GM08714 (cell line): ENCODE results near the gene OPRL1.
A peak's percentile ranks its signal among the peaks of the same experiment; 100 is the strongest.

Source experiments
- H3K4me3 ChIP-seq: fragments of 200-500 bp; sonication (Bioruptor generic); 2 replicates; pipeline ENCODE4 v1.5.1; 2014; ENCODE audit warnings: mild to moderate bottlenecking, low read length, inconsistent platforms
- ZNF274 ChIP-seq: IDR thresholded peaks from 2 replicates; pipeline ENCODE4 v1.6.1; 2012; ENCODE audit warnings: mild to moderate bottlenecking, low read depth, low read length

Gene OPRL1

DNA sequence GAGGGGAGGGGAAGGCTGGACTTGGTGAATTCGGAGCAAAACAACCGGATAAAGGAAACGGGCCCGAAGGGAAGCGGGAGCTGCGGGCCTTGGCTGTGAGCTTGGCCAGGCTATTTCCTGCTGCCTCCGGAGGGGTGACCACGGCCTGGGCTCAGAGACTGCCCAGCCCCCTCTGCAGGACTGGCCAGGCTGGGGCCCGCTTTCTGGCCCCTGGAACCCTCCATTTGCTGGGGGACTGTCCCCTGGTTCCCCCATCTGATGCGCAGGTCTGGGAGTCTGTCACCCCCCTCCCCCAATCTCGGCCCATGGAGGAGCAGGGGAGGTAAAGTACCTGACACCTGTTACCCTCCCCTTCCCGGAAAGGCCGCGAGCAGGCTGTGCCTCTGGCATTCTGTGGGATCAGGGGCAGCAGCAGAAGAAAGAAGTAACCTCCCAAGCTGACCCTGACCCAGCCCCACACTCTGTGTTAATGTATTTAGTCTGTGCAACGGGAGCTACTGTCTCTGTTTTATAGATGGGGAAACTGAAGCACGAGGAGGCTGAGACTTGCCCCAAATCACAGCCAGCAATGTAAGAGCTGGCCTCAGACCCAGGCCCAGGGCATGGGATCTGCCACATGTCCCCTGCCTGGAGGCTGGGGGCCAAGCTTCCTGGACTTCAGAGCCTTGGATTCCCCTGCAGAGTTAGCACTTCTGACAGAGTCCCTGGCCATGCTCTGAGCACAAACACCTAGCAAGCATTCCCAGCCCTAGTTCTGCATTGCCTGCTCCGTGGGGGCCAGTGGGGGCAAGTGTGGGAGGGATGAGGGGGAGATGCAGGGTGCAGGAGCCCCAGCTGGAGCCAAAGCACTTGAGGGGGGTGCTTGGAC lies 40.4 kb upstream of the OPRL1 start:
- H3K4me3 ChIP-seq: peak overlapping the region; percentile 58; the same call in 1 of the 2 replicates

DNA sequence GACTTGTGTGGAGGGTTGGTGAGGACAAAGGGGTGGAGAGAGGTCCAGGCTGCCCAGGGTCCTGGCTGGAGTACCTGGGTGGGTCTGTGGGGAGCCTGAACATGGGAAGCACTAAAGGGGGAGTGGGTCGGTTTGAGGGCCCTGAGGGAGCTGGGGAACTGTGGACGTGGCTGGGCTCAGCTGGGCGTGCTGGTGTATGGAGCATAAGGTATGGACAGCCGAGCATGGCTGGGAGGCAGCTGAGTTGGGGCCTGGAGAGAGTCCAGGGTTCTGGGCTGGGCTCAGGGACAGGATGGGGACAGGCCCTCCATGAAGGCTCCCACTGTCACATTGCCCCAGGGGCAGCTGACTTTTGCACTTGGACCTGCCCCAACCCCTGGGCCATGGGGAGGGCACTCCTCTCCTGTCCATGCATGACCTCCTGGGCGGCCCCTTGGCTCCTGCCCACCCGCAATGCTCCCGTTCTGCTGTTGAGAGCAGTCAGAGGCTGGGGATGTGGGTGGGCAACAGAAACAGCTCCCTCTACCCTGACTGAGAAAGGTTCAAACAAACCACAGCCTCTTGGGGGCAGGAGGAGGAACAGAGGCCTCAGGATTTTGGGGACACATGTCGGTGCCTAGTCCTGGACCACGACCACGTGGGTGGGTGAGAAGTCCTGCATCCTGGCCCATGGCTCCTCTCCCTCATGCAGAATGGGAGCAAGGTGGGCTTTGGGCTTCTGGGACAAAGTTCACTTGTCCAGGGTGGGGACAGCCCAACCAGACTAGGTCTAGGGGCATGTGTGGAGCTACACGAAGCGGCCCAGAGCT lies 39.4 kb upstream of the OPRL1 start:
- no peak overlapping the region for H3K4me3 ChIP-seq
- no peak for TF ChIP-seq ZNF274

More for the DNA sequence above, 40.4 kb upstream of the OPRL1 start:
- no peak for TF ChIP-seq ZNF274

DNA sequence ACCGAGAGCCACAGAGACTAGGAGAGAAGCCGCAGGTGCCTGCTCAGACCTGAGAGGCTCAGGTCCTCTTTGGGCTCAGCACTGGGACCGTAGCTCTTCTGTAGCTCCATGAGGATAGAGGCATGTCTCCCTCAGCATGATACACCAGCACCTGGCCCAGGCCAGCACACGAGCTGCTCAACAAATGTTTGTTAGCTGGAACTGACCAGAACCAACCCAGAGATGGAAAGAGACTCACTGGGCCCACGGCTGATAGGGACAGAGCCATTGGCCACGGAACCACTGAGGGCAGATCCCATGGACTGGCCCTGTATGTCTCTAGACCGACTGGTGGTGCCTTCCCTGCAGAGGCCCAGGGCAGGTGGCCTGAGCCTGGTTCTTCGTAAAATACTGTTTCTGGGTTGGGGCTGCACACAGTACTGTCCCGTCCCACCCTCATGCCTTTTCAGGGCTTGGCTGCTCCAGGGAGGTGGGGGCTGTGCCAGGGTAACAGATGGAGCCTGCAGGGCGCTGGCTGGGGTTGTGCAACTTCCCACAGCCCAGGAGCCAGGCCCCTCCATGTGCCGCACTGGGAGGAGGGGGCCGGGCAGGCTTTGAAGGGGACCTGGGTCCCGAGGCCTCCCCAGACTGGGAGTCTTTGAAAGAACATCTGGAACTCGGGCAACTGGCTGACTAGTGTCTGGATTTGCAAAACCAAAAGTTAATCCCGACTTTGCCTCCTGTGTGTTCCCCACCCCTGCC lies 38.7 kb upstream of the OPRL1 start:
- TF ChIP-seq ZNF274: no peak
- no peak overlapping the region for H3K4me3 ChIP-seq

DNA sequence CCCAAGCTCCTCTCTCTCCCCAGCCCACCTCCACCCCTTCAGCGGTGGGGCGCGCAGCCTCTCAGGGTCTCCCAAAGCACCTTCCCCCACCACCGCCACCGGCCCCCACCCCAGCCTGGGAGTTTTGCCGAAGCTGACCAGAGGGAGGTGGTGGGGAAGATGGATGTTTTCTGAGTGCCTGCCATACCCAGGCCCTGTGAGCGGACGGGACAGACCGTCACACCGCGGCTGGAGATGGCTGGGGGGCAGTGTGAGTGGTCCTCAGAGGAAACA lies 38.2 kb upstream of the OPRL1 start:
- H3K4me3 ChIP-seq: peak overlapping the region; percentile 23; the same call in 1 of the 2 replicates
- no peak for TF ChIP-seq ZNF274

DNA sequence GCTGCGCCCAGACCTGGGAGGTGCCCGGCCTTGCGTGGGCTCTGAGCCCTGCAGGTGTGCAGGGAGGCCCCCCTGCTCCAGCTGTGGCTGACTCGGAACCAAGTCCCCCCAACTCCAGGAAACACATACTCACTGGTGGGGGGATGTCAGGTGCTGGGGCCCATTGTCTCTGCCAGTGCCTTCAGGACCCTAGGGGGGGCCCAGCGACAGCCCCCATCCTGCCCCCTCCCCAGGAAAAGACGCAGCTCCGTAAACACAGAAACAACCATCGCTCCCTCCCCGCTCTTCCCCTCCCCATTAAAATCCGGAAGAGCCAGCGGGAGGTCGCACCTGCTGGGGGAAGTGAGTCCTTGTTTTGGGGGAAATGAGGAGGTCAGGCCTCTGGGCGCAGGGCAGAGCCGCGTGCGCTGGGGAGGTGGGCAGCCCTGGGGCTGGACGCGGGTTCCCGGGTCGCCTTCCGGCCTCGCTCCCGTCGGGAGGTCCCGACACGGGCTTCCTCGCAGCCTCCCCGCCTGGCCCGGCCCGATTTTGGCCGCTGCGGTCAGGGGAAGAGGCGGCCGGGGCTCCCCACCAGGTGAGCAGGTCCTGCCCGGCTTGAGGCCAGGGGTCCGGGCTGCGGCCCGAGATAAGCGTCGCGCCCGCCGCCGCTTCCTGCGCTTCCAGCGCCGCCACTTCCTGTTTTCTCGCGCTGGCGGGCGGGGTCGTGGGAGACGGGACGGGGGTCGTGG lies 37.7 kb upstream of the OPRL1 start:
- TF ChIP-seq ZNF274: no peak
- H3K4me3 ChIP-seq: peak overlapping the region; percentile 23; the same call in 1 of the 2 replicates

DNA sequence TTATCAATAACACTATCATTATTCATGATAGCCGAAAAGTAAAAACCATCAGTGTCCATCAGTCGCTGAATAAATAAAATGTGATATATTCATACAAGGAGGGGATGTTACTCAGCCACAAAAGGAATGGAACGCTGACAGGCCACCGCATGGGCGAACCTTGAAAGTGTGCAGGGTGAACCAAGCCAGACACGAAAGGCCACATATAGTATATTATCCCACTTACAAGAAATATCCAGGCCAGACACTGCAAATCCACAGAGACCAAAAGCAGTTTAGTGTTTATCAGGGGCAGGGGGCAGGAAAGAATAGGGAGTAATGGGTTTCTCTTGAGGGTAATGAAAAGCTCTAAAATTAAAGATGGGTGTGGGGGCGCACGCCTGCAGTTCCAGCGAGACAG lies 36.1 kb upstream of the OPRL1 start:
- no peak overlapping the region for H3K4me3 ChIP-seq
- TF ChIP-seq ZNF274: no peak

DNA sequence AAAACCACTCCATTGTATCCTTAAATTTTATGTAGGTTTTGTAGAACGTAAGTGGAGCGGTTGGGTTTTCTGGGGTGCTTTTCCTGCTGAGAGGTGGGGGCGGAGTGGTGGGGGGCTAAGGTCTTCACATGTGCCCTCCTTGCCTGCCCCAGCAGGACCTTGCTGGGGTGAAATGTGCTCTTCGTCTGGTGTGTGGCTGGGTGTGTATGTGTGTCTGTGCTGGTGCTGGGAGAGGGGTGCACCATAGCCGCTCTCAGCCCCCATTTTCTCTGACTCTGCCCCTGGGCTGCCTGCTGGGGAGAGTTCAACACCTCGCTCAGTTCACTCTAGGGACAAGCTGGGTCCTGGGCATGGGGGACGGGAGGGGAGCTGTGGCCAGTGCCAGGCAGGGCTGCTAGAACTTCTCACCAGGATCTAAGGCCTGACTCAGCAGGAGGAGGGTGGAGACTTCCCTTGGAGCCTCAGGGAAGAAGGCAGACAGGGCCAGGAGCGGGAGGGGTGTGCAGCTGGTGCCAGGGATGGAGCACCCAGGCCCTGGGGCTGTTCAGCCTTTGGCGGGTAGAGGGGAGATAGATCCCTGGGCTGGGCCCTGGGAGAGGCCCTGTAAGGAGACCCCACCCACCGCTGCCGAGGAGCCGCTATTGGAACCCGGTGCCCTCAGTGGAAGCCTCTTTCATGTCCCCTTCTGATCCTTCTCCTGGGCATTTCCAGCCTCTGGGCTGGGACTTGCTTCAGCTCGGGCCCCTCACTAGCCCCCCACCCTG lies 35.2 kb upstream of the OPRL1 start:
- no peak for TF ChIP-seq ZNF274
- no peak overlapping the region for H3K4me3 ChIP-seq

DNA sequence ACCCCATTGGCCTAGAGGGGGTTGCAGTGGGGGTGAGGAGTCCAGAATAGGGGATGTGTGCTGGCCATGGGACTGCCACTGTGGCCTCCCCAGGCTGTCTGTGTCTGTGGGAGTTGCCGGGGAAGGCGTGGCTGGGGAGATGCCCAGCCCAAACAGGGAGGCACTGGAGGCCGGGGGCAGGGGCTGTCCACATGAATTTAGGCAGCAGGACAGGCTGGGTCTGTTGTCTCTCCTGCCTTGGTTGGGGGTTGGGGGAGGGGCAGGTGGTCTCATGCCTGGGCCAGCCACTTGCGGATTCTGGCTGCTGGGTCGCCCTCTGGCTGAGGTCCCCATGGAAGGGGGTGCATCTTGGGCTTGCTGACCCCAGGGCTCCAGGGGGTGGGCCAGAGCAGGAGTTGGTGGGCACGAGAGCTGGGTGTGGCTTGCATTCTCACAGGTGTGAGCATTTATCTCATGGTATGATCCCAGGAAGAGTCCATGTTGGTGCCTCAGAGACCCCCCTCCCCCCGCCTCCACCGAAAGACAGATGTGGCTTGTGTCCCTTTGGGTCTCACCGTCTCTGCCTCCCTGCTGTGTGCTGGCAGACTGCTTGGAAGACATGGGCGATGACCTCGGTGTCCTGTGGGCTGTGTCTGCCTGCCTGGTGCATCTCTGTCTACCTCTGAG lies 34.4 kb upstream of the OPRL1 start:
- H3K4me3 ChIP-seq: no peak overlapping the region
- no peak for TF ChIP-seq ZNF274

DNA sequence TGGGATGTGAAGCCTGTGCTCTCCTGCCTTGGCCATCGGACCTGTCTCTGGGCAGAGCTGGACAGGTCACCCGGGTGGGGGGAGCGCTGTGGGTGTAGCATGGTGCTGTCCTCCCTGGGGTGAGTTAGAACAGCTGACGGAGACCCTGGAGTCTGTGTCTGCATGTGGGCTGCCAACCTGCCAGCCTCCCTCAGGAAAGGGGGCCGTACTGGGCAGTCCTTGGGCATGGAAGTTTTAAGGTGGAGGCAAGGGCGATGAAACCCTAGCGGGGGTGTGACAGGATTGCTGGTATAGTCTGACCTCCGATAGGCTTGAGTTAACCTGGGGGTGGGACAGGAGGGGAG lies 32.9 kb upstream of the OPRL1 start:
- TF ChIP-seq ZNF274: no peak
- H3K4me3 ChIP-seq: no peak overlapping the region

DNA sequence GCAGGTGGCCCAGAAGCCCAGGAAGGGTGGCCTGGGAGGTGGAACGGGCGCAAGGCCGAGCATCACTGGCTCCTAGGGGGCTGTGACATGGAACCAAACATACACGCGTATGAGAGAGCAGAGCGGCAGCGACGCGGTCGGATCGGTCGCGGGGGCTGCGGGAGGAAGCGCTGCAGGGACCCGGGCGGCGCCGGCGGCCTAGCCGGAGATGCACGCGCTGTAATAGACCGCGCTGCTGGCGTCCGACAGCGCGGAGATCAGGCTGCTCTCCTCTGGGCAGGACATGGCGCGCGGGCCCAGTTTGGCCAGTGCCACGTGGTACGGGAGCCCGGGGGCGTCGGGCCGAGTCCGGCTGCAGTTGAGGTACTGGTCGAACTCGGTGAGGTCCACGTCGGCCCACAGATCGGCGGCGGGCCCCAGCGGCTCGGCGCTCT lies 31.9 kb upstream of the OPRL1 start:
- no peak for TF ChIP-seq ZNF274
- H3K4me3 ChIP-seq: no peak overlapping the region

DNA sequence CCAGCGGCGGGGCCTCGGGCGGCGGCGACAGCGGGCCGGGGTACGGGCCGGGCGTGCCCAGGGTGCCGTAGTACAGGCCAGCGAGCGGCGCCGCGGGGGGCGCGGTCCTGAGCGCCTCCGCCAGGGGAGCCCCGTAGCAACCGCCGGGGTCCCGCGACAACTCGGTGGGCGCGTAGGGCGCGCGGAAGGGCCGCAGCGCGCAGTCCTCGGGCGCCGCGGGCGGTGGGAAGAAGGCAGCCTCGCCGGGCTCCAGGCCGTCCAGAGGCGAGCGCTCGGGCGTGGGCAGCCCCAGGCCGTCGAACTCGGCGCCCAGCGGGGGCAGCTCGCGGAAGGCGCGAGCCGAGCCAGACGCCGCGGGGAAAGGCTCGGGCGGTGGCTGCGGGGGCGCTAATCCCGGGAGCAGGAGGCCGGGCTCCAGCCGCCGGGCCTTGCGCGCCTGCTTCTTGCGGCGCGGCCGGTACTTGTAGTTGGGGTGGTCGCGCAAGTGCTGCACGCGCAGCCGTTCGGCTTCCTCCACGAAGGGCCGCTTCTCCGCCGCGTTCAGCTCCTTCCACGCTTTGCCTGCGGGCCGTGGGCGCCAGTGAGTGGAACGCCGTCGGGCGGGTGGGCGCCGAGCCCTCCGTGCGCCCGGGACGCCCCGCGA lies 31.4 kb upstream of the OPRL1 start:
- H3K4me3 ChIP-seq: no peak overlapping the region
- TF ChIP-seq ZNF274: no peak
